Measurements from ENCODE around the gene SLC27A5. TPM values are rescaled to one million over a fixed set of nuclear protein-coding genes. Genes with fewer than 3 reads are reported as not detected.
A peak's percentile ranks its signal among the peaks of the same experiment; 100 is the strongest.

The SLC27A5 gene
- total RNA-seq, 4 donors from 2014 or later: 4.8 to 11.7 (median 8.1) TPM

DNA sequence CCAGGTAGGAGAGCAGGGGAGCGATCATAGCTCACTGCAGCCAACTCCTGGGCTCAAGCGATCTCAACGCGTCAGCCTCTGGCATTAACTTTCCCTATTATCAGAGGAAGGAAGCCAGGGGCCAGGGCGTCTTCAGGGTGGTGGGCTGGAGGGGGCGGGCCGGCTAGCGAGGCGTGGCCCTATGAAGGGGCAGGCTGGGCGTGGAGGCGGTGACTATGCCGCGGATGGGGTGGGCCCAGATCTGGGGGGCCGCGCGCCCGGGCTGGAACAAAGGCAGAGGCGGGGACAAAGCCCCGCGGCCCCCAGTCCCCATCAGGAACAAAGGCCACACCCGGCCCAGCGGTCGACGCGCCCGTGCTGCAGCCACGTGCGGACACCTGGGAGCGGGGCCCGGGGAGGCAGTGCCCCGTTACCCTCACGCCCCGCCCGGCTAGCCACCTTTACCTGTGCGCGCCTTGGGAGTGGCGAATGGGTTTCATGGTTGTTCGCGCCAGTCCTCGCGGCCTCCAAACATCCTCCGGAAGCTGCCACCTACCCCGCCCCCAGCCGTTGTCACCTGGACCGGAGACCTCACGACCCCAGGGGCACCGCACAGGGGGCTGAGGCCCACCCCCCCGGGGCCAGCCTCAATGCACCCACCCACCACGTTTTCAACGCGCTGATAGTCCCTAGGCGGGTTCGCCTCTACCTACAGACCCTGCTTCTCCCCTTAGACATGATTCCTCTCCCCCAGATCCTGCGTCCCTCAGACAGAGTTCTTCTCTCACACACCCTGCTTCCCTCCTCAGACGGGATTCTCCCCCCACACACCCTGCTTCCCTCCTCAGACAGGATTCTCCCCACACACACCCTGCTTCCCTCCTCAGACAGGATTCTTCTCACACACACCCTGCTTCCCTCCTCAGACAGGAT lies 26.7 kb upstream of the SLC27A5 start:
- 2 to 4% methylated on average over 26 to 47 of the region's 55 CpGs for WGBS, 2 donors
- intact Hi-C loops (cut with DNase I; ENCODE audit: low total_unique reads): no loop called here
- no peak for TF ChIP-seq POLR2A (IDR thresholded peaks at IDR 0.05)
- TF ChIP-seq, protein P1, sequence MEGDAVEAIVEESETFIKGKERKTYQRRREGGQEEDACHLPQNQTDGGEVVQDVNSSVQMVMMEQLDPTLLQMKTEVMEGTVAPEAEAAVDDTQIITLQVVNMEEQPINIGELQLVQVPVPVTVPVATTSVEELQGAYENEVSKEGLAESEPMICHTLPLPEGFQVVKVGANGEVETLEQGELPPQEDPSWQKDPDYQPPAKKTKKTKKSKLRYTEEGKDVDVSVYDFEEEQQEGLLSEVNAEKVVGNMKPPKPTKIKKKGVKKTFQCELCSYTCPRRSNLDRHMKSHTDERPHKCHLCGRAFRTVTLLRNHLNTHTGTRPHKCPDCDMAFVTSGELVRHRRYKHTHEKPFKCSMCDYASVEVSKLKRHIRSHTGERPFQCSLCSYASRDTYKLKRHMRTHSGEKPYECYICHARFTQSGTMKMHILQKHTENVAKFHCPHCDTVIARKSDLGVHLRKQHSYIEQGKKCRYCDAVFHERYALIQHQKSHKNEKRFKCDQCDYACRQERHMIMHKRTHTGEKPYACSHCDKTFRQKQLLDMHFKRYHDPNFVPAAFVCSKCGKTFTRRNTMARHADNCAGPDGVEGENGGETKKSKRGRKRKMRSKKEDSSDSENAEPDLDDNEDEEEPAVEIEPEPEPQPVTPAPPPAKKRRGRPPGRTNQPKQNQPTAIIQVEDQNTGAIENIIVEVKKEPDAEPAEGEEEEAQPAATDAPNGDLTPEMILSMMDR (IDR thresholded peaks at IDR 0.05): no peak

DNA sequence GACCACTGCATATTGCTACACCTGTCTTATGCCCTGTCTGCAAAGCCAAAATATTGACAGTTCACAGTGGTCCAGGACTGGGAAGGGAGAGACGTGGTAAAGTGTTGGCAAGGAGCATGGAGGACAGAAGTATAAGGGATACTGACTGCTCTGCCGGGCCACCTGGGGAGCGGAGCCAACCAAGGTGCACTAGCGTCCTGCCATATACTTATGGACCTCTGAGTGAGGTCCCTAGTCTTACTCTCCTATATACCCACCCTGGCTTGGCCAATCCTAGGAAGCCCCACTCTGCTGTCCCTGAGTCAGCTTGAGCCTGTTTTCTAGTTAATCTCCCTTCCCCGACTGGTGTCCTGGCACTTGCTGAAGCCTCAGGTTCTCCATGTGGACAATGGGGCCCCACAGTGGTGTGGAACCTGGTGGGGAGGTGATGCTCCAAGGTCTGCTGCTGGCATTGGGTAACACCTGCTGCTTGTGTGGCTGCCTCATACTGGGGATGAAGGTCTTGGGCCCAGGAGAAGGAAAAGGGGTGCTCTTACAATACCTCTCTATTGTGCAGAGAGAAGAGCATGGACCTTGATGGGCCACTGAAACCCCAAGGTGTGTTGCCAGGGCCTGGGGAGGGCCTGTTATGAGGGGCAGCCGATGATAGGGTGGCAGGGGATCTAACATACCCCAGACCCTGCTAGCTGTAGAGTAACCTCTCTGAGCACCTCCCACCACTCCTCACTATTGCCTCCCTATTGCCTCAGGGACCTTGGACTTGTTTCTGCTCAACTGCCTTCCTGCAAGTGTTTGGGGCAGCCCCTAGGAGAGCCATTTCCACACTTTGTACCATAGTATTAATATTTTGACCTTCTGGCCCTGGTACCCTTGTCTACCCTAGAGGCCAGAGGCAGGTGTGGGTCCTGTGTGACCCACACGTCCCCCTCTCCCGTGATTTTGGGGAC lies 25.3 kb upstream of the SLC27A5 start:
- H3K4me3 ChIP-seq (ENCODE audit: low read depth, poor library complexity, severe bottlenecking): no peak overlapping the region
- intact Hi-C loops (cut with DNase I; ENCODE audit: low total_unique reads): no loop called here
- no peak for DNase-seq (ENCODE audit: low spot score in 2 of 2)
- 81 to 91% methylated on average over 8 of the region's 8 CpGs for WGBS, 2 donors
- TF ChIP-seq, protein P1 (IDR thresholded peaks at IDR 0.05): no peak
- no peak for TF ChIP-seq POLR2A (IDR thresholded peaks at IDR 0.05)

More for the DNA sequence above, 26.7 kb upstream of the SLC27A5 start:
- DNase-seq (ENCODE audit: low spot score in 2 of 2): peak in 1 of 2 donors; percentile 87
- no peak overlapping the region for H3K4me3 ChIP-seq (ENCODE audit: low read depth, poor library complexity, severe bottlenecking)

- no peak for TF ChIP-seq POLR2A (IDR thresholded peaks at IDR 0.05)
- TF ChIP-seq, protein P1 (IDR thresholded peaks at IDR 0.05): no peak
These were observed 24.1 kb upstream of the SLC27A5 start for GRCh38 chr19:58535857-58536256.

DNA sequence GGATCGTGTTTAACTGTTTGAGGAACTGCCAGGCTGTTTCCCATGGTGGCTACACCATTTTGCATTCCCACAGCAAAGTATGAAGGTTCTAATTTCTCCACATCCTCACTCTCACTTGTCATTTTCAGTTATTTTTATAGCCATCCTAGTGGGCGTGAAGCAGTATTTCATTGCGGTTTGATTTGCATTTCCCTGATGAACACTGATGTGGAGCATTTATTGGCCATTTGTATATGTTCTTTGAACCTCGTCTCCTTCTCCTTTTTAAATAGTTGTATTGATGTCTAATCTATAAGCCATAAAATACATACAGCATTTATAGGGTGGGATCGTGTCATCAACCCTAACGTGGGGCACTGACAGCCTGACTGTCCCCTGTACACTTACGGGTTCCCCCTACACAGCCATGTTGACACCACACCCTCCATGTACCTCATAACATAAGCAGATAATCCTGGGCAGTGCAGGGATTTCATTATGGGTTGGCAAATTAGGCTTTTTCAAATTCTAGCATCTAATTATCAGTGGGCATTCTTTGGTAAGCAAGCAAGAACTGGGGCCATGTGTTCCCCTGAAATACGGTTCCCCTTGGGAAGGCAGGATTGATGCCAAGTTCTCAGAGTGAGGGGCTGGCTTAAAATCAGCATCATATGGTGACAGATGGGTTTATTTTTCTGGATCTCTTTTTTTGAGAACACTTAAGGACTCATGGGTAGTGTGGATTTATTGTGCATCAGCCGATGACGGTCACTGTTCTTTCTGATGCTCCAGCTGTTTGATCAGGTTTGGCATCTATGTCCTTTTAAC lies 19.4 kb upstream of the SLC27A5 start:
- no peak overlapping the region for H3K4me3 ChIP-seq (ENCODE audit: low read depth, poor library complexity, severe bottlenecking)
- intact Hi-C loops (cut with DNase I; ENCODE audit: low total_unique reads): no loop called here
- DNase-seq (ENCODE audit: low spot score in 2 of 2): no peak
- 63 to 69% methylated on average over 10 of the region's 10 CpGs for WGBS, 2 donors
- no peak for TF ChIP-seq POLR2A (IDR thresholded peaks at IDR 0.05)
- TF ChIP-seq, protein P1 (IDR thresholded peaks at IDR 0.05): no peak

More at GRCh38 chr19:58535857-58536256, 24.1 kb upstream of the SLC27A5 start:
- H3K4me3 ChIP-seq (ENCODE audit: low read depth, poor library complexity, severe bottlenecking): no peak overlapping the region
- intact Hi-C loops (cut with DNase I; ENCODE audit: low total_unique reads): no loop called here
- no peak for DNase-seq (ENCODE audit: low spot score in 2 of 2)
- WGBS, 2 donors: 90 to 91% methylated on average over 3 of the region's 3 CpGs

GRCh38 chr19:58529405-58529804 lies 17.6 kb upstream of the SLC27A5 start:
- WGBS, 2 donors: 80 to 82% methylated on average over 3 of the region's 3 CpGs
- TF ChIP-seq, protein P1 (IDR thresholded peaks at IDR 0.05): no peak
- no peak for TF ChIP-seq POLR2A (IDR thresholded peaks at IDR 0.05)
- H3K4me3 ChIP-seq (ENCODE audit: low read depth, poor library complexity, severe bottlenecking): no peak overlapping the region
- no peak for DNase-seq (ENCODE audit: low spot score in 2 of 2)
- intact Hi-C loops (cut with DNase I; ENCODE audit: low total_unique reads): no loop called here
